Large intestine (tissue), 3 donors: ENCODE measurements around the gene SYT8. TPM values are rescaled to one million over a fixed set of nuclear protein-coding genes. Genes with fewer than 3 reads are reported as not detected.
A peak's percentile ranks its signal among the peaks of the same experiment; 100 is the strongest.
"Not testable (repeated sequence)": the region's sequence is repeated elsewhere in the genome, so short reads cannot be mapped to it uniquely, and the experiment has no call there.

ENCODE experiments used
- DNase-seq, 2 donors: peaks; one replicate each; pipeline versions ENCODE4 v3.0.0 to v3.0.0-alpha.2; 2013
- H3K27ac ChIP-seq: one replicate; pipeline ENCODE4 v1.5.1; 2013; ENCODE audit warnings: low read length
- H3K27me3 ChIP-seq: 2 replicates; pipeline ENCODE4 v1.6.1; 2013; ENCODE audit warnings: low read length; ENCODE audit not compliant: control insufficient read depth, insufficient read depth
- H3K36me3 ChIP-seq: 2 replicates; pipeline ENCODE4 v1.6.1; 2013; ENCODE audit warnings: low read length; ENCODE audit not compliant: control insufficient read depth, insufficient read depth
- H3K4me1 ChIP-seq: one replicate; pipeline ENCODE4 v1.6.1; 2013; ENCODE audit warnings: low read length; ENCODE audit not compliant: control insufficient read depth, insufficient read depth
- H3K4me3 ChIP-seq: one replicate; pipeline ENCODE4 v1.5.1; 2013; ENCODE audit warnings: low read length
- H3K9me3 ChIP-seq: one replicate; pipeline ENCODE4 v1.6.1; 2013; ENCODE audit warnings: mild to moderate bottlenecking, low read depth, low read length, moderate library complexity; ENCODE audit not compliant: control insufficient read depth
- WGBS: methylation state at CpG from one replicate; pipeline ENCODE4 v1.1.5; 2013; ENCODE audit warnings: low lambda C conversion rate; ENCODE audit not compliant: insufficient coverage; 5-methylcytosine and 5-hydroxymethylcytosine counted together
- polyA plus RNA-seq: library from polyadenylated mRNA; unstranded; fragments of 120-200 nt; gene quantifications from one replicate; pipeline ENCODE4 v1.2.1, GENCODE V29; 2013

SYT8 gene
- polyA plus RNA-seq, 1 donor, result 2.7 TPM

DNA sequence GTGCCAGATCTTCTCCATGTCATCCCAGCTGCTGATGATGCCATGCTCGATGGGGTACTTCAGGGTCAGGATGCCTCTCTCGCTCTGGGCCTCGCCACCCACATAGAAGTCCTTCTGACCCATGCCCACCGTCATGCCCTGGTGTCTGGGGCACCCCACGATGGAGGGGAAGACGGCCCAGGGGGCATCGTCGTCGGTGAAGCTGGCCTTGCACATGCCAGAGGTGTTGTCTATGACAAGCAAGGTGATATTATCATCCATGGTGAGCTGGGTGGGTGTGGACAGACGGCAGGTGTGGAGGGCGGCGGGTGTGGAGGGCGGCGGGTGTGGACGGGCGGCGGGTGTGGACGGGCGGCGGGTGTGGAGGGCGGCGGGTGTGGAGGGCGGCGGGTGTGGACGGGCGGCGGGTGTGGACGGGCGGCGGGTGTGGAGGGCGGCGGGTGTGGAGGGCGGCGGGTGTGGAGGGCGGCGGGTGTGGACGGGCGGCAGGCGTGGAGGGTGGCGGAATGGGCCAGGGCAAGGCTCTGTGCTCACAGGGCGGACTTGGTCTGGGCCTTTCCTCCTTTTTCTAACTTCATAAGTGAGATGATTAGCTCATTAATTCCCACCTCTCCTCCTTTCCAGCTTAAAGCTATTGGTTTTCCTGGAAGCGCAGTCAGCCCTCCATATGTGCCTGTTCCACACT is 30.8 kb upstream of the SYT8 start:
- not testable (repeated sequence) for DNase-seq, H3K36me3 ChIP-seq, H3K27me3 ChIP-seq, H3K9me3 ChIP-seq, H3K27ac ChIP-seq, H3K4me1 ChIP-seq, H3K4me3 ChIP-seq
- WGBS, result no CpG with 5 or more reads among the region's 42 CpGs

DNA sequence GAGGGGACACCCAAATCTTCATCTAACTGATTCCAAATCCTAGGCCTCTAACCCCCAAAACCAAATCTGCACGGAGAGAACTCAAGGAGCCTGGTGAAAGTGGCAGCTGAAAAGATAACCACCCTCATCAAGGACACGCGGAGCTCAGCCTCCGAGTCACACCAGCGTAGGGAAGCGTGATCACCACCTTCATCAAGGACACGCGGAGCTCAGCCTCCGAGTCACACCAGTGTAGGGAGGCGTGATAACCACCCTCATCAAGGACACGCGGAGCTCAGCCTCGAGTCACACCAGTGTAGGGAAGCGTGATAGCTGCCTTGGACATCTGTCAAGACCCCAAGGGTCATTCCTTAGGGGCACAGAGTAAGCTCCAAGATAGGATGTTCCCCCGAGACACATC is 29.3 kb upstream of the SYT8 start:
- no peak overlapping the region for H3K27ac ChIP-seq
- H3K36me3 ChIP-seq, result no peaks in the 10 kb centered on the region
- no CpG with 5 or more reads among the region's 15 CpGs for WGBS
- peaks cover 7% of the 10 kb centered on the region for H3K4me1 ChIP-seq
- H3K27me3 ChIP-seq, result no peaks in the 10 kb centered on the region
- no peak for DNase-seq
- H3K9me3 ChIP-seq, result no peaks in the 10 kb centered on the region
- H3K4me3 ChIP-seq, result no peak overlapping the region

DNA sequence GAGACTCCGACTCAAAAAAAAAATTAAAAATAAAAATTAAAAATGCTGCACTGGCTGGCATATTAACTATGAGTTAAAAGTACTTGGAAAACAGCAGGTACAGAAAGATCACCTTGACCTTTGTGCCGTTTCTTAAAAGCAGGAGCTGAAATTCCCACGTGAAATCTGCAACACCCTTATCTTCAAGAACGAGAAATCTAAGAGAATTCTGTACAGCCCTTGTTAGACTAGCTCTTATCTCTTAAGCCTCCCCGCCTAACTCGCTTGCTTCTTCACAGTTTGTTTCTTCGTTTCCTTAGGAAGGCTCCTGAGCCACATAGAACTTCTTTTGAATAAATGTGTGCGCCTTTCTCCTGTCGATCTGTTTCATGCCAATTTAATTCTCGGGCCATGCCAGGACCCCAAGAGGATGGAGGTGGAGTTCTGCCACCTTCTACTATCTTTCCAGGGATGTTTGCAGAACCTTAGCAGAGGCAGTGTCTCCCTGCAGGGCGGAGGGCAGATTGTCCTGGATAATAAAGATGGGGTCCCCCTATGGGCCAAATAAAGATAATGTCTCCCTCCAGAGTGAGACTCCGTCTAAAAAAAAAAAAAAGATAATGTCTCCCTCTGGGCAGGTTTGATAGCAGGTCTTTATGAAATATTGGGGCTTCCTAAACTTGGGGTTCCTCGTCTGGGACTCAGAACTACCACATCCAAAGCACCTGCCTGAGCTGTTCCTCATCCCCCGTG is 27.4 kb upstream of the SYT8 start:
- DNase-seq, result peak; percentile 63 to 81
- H3K36me3 ChIP-seq, result no peaks in the 10 kb centered on the region
- no peaks in the 10 kb centered on the region for H3K9me3 ChIP-seq
- WGBS, result 10% methylated on average over 5 of the region's 14 CpGs
- peak overlapping the region; percentile 28 for H3K27ac ChIP-seq
- H3K4me1 ChIP-seq, result peaks cover 7% of the 10 kb centered on the region
- no peaks in the 10 kb centered on the region for H3K27me3 ChIP-seq
- H3K4me3 ChIP-seq, result no peak overlapping the region

DNA sequence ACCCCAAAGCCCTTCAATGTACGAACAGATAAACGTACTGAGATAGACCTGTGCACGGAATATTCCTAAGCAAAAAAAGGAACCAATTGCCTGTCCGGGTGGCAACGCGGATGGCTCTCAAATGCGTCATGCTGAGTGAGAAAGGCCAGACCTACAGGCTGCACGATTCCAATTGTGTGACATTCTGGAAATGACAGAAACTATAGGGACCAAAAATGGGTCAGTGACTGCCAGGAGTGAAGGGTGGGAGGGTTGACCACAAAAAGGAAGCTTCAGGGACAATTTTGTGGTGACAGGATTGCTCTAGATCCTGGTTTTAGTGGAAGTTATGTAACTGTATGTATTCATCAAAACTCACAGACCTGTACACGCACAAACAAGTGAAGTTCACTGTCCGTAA is 24.0 kb upstream of the SYT8 start:
- Histone ChIP-seq H3K36me3 (no peaks in the 10 kb centered on the region), H3K9me3 (peaks cover 4% of the 10 kb centered on the region), H3K27me3 (no peaks in the 10 kb centered on the region), H3K4me3 (no peak overlapping the region), H3K4me1 (peaks cover 7% of the 10 kb centered on the region), H3K27ac (no peak overlapping the region)
- 95% methylated on average over 4 of the region's 10 CpGs for WGBS
- DNase-seq, result no peak

DNA sequence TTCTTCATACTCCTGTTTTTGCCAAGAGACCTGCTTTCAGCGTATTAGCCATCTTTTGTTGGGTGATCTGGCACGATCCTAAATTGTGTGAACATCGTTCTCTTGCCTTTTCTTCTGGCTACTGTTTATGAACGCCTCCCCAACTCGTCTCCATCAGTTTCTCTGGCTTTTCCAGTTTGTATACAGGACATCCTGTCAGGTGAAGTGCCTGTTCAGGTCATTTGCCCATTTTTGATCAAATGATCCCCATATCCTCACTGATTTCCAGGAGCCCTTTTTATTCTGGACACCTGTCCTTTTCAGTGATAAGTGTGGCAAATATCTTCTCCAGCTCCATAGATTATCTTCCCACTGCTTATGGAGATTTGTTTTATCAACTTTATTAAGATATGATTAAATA is 22.5 kb upstream of the SYT8 start:
- WGBS, result 95% methylated on average over 3 of the region's 5 CpGs
- no peaks in the 10 kb centered on the region for H3K36me3 ChIP-seq
- H3K4me3 ChIP-seq, result no peak overlapping the region
- H3K27ac ChIP-seq, result no peak overlapping the region
- no peak for DNase-seq
- H3K9me3 ChIP-seq, result peaks cover 4% of the 10 kb centered on the region
- no peaks in the 10 kb centered on the region for H3K27me3 ChIP-seq
- H3K4me1 ChIP-seq, result peaks cover 7% of the 10 kb centered on the region

DNA sequence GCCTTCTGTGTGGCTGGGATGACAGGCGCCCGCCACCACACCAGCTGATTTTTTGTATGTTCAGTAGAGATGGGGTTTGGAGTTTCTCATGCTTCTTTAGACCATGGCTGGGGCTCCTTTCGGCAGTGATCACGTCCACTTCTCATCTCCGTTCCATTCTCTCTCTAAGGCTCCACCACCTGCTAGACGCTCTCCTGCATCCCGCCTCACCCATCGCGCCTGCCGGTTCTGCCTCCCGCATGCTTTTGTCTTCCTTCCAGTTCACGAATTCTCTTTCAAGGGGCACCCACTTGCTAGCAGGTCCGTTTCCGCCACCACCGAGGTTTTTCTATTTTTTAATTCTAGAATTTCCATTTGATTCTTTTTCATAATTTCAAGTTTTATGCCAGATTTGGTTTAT is 22.0 kb upstream of the SYT8 start:
- WGBS, result 93% methylated on average over 15 of the region's 15 CpGs
- H3K4me3 ChIP-seq, result no peak overlapping the region
- H3K36me3 ChIP-seq, result no peaks in the 10 kb centered on the region
- H3K27ac ChIP-seq, result no peak overlapping the region
- DNase-seq, result no peak
- peaks cover 3% of the 10 kb centered on the region for H3K4me1 ChIP-seq
- H3K9me3 ChIP-seq, result peaks cover 4% of the 10 kb centered on the region
- H3K27me3 ChIP-seq, result no peaks in the 10 kb centered on the region

DNA sequence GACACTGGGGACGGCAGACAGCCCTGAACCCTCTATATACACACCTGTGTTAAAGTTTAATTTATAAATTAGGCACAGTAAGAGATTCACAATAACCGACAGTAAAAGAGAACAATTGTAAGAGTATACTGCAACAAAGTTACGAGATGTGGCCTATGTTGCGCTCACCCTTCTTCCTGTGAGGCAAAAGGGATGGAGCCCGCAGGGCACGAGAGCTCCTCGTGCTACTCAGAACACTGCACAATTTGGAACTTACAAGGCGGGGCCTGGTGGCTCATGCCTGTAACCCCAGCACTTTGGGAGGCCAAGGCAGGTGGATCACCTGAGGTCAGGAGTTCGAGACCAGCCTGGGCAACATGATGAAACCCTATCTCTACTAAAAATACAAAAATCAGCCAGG is 21.4 kb upstream of the SYT8 start:
- H3K36me3 ChIP-seq, H3K27ac ChIP-seq, H3K4me1 ChIP-seq, H3K27me3 ChIP-seq, H3K4me3 ChIP-seq, H3K9me3 ChIP-seq, DNase-seq: not testable (repeated sequence)
- WGBS, result no CpG with 5 or more reads among the region's 9 CpGs

DNA sequence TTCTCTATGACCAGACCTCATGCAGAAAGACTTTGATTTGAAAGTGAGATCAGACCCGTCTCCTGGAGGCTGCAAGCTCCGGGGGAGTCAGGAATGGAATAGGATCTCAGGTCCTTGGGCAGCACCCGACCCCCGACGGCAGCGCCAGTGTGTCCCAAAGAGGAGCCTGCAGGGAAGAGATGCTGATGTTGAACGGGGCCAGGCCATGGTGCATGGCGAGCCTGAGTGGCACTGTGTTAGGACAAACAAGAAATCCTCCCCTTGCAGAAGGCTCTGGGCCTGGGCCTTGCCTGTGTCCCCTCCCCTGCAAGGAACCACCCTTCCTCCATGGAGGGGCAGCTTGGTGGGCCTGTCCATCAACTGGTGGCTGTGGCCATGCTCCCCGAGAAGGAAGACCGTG is 20.1 kb upstream of the SYT8 start:
- Histone ChIP-seq H3K9me3 (peaks cover 9% of the 10 kb centered on the region), H3K27ac (no peak overlapping the region), H3K27me3 (no peaks in the 10 kb centered on the region), H3K36me3 (no peaks in the 10 kb centered on the region), H3K4me3 (no peak overlapping the region), H3K4me1 (no peaks in the 10 kb centered on the region)
- no peak for DNase-seq
- no CpG with 5 or more reads among the region's 10 CpGs for WGBS

DNA sequence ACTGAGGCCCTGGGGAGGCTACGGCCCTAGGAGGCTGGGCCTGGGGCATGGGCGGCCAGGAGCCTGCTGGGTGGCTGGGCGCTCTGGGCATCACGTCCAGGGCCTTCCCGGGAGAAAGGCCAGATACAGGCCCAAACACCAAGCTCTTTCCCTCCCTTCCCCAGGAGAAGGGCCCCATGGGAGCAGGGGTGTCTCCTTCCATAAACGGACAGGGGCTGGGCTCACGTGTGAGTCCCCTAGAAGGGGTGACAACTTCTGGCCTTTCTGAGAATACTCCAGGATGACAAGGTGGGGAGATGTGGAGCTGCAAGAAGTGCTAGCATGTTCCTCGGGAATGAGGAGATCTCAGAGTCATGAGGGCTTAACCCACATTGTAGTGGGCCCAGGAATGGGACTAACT is 19.5 kb upstream of the SYT8 start:
- H3K27ac ChIP-seq, result no peak overlapping the region
- H3K9me3 ChIP-seq, result peaks cover 9% of the 10 kb centered on the region
- WGBS, result no CpG with 5 or more reads among the region's 8 CpGs

DNA sequence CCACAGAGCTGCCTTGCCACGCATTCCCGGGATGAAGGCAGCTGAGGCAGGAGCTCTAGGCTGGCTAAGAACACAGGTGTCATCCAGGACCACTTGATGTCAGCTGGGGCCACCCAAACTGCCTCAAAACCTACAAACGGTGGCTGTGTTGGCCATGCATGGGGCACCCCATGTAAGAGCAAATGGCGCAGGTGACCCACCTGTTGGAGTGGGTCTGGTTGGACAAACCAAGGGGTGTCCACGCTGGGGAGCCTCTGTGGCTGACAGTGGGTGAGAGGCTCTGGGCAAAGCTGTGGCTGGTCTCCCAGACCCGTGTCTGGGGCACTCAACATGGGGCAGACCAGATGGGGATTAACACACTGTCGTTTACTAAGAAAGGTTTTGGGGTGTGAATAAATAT is 19.0 kb upstream of the SYT8 start:
- no peak overlapping the region for H3K4me3 ChIP-seq
- no CpG with 5 or more reads among the region's 7 CpGs for WGBS

More for the DNA sequence above, 19.5 kb upstream of the SYT8 start:
- Histone ChIP-seq H3K27me3 (no peaks in the 10 kb centered on the region), H3K4me1 (no peaks in the 10 kb centered on the region), H3K36me3 (no peaks in the 10 kb centered on the region), H3K4me3 (no peak overlapping the region)
- no peak for DNase-seq

DNA sequence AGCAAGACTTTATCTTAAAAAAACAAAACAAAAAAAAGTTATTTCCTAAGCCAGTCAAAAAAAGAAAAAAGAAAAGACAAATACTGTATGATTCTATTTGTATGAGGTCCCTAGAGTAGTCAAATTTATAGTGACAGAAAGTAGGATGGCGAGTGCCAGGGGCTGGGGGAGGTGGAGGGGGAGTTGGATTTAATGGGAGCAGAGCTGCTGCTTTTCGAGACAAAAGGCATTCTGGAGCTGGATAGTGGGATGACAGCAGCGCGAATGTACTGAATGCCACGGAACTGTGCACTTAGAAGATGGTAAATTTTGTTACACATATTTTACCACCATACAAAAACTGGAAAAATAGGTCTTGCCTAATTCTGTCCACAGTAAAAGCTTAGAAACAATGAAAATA is 17.8 kb upstream of the SYT8 start:
- Histone ChIP-seq H3K27ac (no peak overlapping the region), H3K4me3 (no peak overlapping the region), H3K4me1 (no peaks in the 10 kb centered on the region), H3K27me3 (no peaks in the 10 kb centered on the region), H3K36me3 (no peaks in the 10 kb centered on the region), H3K9me3 (peaks cover 11% of the 10 kb centered on the region)
- WGBS, result no CpG with 5 or more reads among the region's 5 CpGs
- no peak for DNase-seq

More for the DNA sequence above, 19.0 kb upstream of the SYT8 start:
- Histone ChIP-seq H3K27ac (no peak overlapping the region), H3K27me3 (no peaks in the 10 kb centered on the region), H3K4me1 (no peaks in the 10 kb centered on the region), H3K36me3 (no peaks in the 10 kb centered on the region), H3K9me3 (peaks cover 9% of the 10 kb centered on the region)
- DNase-seq, result no peak
